ENCODE results near the gene PDLIM4.

Gene PDLIM4

GRCh38 chr5:132293066-132293991 lies 35.8 kb downstream of the PDLIM4 start:
- peak; percentile 58 for DNase-seq

- DNase-seq: peak; percentile 72
Observed at GRCh38 chr5:132293992-132294727, 36.7 kb downstream of the PDLIM4 start, which contains the start of gene SLC22A4. Gene SLC22A4, plus strand, starts transcription at chr5:132294394. Its CDS starts 223 bp downstream, at chr5:132294617.

GRCh38 chr5:132294728-132295504 lies 37.4 kb downstream of the PDLIM4 start:
- peak; percentile 54 for DNase-seq

GRCh38 chr5:132295505-132296411 lies 38.3 kb downstream of the PDLIM4 start:
- no peak for DNase-seq

- no peak for DNase-seq
Observed at GRCh38 chr5:132296412-132297016, 39.0 kb downstream of the PDLIM4 start.

DNA sequence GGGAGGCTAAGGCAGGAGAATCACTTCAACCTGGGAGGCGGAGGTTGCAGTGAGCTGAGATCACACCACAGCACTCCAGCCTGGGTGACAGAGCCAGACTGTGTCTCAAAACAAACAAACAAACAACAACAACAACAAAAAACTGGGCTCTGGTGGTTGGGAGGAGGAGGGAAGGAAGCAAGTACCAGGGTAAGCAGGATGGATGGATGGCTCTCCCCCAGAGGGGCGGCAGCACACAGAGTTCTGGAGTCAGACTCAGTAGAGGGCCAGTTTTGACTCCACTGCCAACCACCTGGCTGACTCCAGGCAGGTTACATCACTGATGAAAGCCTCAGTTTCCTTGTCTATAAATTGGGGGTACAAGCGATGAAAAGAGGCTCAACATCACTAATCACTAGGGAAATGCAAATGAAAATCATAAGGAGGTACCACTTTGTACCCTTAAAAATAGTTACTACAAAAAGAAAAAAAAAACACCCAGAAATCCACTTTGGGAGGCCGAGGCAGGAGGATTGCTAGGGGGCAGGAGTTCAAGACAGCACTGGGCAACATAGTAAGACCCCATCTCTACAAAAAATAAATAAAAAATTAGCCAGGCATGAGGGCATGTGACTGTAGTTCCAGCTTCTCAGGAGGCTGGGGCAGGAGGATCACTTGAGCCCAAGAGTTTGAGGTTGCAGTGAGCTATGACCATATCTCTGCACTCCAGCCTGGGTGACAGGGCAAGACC lies 39.9 kb downstream of the PDLIM4 start:
- DNase-seq: no peak

DNA sequence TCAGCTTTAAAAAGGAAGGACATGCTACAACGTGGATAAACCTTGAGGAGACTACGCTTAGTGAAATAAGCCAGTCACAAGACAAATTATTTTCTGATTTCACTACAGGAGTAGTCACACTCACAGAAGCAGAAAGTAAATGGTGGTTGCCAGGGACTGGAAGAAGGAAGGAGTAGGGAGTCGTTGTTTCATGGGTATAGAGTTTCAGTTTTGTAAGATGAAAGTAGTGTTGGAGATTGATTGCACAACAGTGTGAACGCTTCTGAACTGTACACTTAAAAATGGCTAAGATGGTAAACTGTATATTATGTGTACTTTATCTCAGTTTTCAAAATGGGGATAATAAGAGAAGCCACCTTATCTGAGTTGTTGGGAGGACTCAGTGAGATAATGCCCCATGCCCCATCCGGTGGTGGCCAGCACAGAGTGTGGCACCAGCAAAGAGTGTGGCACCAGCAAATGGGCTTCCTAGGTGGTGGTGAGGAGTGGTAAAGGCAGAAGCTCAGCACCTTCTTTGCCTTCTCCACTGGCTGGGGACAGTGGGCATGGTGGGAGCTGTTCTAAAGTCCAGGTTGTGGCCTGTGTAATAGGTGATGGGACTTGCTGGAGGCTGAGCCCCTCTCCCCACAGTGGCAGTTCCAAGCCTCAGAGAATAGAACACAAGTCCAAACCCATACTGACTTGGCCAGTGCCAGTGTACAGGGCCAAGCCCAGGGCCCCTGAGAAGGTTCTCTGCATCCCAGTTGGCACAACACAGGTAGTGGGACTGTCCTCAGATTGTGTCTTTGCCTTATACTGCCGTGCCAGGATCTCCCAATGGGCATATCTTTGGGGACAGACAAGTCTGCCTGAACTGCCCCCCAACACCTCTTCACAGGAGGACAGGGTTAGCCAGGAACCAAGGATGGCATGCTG lies 41.1 kb downstream of the PDLIM4 start:
- DNase-seq: no peak

DNA sequence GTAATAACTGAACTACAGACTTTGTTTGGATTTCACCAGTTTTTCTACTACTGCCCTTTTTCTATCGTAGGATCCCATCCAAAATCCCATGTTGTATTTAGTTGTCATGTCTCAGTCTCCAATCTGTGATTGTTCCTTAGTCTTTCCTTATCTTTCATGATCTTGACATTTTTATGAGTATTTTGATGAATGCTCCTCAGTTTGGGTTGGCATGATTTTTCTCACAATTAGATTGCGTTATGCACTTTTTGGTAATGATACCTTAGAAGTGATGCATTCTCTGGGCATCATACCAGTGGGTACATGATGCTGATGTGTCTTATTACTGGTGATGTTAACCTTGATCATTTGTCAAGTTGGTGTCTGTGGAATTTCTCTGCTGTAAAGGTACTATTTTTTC lies 42.4 kb downstream of the PDLIM4 start:
- no peak for DNase-seq

DNA sequence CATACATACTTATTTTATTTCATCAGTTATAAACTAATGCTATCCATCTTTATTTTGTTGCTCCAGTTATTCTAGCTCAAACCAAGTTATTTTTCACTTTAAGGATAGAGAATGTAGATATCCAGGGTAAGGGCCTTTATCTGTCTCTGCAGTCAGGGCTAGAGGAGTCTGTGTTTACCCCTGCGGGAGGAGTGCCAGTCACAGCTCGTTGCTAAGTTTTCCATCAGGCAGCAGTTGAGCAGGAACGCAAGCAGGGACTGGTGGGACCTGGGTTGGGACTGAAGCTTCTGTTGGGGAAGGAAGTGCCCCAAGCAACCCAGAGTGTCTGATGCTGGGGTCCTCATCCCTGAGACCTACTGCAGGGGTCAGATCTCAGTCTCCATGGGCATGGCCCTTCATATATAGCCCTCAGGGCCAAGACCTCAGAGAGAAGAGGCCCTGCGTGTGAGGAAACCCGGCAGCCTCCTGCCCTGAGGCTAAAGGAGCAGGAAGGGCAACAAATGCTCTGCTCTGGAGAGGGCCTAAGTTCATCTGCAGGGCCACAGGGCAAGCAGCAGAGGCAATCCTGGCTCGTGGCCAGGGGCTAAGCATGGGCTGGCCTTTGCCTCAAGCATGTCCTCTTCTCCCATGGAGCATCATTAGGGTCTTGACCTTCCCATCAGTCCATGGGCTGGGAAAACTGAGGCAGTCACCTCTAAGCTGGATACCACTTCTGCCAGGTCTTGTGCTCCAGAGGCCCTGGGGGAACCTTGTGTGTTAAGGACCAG lies 43.3 kb downstream of the PDLIM4 start:
- DNase-seq: no peak

DNA sequence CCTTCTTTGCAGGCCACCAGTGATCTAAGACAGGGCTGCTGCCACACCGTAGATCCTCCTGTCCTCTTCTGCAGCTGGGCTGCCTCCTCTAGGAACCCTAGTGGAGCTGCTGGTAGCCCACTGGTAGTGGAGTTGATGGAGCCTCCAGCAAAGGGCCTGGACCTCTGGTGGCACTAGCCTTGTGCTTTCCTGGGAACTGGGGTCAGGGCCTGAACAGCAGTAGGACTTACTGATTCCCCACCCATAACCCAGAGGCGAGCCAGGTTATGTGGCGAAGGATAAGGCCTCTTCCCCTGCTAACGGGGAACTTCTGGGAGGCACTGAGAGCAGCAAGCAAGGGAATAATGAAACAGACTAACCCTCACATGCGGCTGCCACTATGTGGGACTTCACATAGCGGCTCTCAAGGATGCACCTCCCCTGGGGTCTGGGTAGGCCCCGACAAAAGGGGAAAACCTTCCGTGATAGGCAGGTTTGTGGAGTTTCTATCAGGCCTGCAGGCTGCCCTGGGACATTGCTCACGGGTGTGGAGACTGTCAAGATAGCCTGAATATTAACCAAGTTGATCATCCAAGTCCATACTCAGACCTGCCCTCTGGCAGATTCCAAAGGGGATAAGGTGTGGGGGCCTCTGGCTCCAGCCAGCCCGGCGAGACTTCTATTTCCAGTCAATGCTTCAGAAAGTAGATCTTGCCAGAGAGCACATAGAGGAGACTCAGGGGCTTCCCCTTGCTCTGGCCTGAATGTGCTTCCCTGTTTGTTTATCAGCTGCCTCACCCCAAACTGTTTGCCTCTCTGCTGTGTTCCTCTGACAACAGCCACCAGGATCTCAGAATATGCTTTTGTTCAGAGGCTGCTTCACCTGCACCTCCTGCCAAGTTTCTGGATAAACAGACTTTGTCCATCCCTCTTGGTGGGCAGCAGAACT lies 44.1 kb downstream of the PDLIM4 start:
- DNase-seq: no peak

GRCh38 chr5:132302413-132302812 lies 44.9 kb downstream of the PDLIM4 start:
- DNase-seq: no peak

- DNase-seq: no peak
Observed at GRCh38 chr5:132303589-132303988, 46.1 kb downstream of the PDLIM4 start.

DNA sequence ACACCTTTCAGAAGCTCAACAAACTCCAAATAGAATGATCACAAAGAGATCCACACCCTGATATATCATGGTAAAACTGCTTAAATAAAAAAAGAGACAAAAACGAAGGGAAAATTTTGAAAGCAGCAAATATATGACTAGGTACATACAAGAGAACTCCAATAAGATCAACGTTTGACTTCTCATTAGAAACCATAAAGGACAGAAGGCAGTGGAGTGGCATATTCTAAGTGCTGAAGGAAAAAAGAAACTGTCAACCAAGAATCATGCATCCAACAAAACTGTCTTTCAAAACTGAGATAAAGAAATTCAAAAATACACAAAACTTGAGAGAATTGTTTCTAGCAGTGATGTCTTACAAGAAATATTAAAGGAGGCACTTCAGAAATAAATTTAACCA lies 47.9 kb downstream of the PDLIM4 start:
- DNase-seq: no peak

GRCh38 chr5:132308701-132309100 lies 51.2 kb downstream of the PDLIM4 start:
- no peak for DNase-seq

DNA sequence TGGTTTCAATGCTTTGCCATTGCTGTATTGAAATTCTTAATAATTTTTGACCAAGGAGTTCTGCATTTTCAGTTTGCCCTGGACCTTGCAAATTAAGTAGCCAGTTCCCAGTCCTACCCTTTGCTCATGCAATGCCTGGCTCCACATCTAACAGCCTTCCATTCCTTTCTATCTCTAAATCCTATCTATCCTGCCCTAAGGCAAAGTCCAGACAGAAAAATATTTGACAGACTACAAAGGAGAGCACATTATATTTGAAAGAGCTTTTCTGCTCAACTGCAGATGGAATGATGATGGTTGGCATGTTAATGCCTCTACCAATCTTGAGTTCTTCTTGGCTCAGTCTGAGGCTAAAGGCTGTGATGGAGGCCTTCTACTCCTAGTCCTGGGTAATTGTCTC lies 52.2 kb downstream of the PDLIM4 start:
- no peak for DNase-seq

DNA sequence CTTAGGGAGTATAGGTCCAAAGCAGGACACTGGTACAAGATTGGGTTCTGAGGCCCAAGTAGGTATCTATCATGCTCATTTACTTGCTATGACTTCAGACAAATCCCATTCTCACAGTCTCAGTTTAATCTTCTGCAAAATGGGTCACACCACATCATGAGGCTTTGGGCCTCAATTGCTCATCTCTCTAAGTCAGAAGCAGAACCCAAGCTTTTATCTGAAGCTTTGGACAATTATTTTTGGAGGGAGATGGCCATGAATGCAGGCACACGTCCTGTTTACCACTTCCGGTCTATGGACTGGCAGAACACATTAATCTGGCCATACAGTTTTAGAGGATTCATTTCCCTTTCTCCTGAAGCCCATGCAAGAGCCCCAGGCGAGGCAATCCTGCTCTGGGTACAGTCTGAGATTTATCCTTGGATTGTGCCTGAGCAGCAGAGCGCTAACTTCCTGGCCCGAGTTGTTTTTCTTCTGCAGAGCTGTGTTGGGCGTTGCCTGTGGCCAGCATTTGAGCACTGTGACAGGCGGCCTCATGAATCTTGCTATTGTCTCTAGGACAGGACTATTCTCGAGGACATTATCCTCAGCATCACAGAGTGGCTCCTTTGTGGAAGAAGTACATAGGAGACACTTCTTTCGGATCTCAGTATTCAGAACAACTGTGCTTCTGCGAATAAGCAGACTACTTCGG lies 52.8 kb downstream of the PDLIM4 start:
- no peak for DNase-seq

- no peak for DNase-seq
Observed at GRCh38 chr5:132313366-132313765, 55.9 kb downstream of the PDLIM4 start.
